Right hindlimb (tissue), 1 donor: ENCODE data around the gene RASSF3.

ENCODE experiments used
- DNase-seq: peaks from one replicate; pipeline ENCODE4 v3.0.0-alpha.2; 2018

RASSF3 gene

GRCh38 chr12:64736771-64737170, 126.5 kb downstream of the RASSF3 start:
- no peak for DNase-seq

GRCh38 chr12:64737539-64737938, 127.2 kb downstream of the RASSF3 start:
- no peak for DNase-seq

- DNase-seq, result no peak
These were observed 129.5 kb downstream of the RASSF3 start for GRCh38 chr12:64739778-64740177.

DNA sequence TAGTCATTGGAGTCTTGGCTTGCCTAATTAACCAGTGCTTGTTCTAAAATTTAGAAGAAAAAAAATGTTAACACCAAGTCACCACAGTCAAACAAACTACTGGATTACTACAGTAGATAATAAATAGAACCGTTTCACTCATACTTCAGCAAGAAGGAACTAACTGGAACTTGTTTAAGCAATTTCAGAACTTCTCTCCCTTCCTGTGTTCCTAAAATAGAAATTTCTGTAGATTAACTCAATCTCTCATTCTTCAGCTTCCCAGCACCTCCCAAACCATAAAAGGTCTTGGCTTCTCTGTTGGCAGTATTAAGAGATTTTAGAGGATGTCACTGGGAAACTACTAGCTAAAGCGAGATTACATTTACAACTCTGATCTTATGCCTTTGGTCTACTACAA, 130.4 kb downstream of the RASSF3 start:
- no peak for DNase-seq

GRCh38 chr12:64742416-64742815, 132.1 kb downstream of the RASSF3 start:
- DNase-seq, result no peak

GRCh38 chr12:64743206-64743605, 132.9 kb downstream of the RASSF3 start:
- no peak for DNase-seq

DNA sequence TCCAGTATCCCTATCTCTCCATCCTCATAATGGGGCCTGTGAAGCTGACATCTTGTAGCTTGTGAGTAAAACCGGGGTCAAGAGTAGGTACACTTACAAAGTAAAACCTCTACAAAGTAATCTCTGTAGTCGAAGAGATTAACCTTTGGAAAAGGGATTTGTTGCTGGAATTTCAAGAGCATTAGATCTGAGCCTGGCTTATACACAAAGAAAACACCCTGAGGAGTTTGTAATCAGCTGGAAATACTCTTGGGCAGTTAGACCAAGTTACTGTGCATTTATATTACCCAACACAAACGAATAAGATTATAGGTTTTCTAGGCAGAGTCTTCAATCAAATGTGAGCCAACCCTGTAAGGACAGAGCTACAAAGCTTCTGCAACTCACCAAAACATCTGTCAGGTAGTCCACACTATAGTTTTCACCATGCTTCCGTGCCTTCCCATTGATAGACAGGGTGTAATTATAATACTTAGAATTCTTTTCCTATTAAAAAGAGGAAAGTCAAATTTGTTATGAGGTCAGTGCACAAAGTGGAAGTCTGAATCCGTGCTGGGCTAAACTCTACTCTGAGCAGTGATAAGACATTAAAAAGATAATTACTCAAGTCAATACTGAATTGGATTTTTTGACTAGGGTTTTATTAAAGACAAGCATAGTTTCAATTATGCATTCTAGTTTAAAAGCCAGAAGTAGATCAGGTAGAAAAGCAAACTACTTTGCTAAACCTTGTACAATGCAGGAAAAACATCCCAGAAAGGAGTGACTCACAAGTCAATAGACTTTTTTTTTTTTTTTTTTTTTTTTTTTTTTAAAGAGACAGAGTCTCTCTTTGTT, 134.3 kb downstream of the RASSF3 start:
- no peak for DNase-seq

DNA sequence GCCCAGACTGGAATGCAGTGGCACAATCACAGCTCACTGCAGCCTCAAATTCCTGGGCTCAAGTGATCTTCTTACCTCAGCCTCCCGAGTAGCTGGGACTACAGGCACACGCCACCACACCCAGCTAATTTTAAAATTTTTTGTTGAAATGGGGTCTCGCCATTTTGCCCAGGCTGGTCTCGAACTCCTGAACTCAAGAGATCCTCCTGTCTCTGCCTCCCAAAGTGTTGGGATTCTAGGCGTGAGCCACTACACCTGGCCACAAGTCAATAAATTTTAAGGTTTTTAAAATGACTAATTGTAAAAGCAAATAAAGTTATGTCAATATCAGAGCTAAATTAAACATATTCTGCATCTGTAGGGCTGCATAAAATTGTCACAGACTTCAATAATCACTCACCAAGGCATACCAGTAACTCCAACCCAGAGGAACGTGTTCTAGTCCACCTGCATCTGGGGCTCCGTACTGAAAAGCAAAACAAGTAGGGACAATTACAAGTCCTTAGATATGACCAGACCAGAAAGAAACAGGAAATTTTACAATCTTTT, 135.0 kb downstream of the RASSF3 start:
- no peak for DNase-seq

- no peak for DNase-seq
These were observed 135.7 kb downstream of the RASSF3 start for GRCh38 chr12:64745980-64746379.

DNA sequence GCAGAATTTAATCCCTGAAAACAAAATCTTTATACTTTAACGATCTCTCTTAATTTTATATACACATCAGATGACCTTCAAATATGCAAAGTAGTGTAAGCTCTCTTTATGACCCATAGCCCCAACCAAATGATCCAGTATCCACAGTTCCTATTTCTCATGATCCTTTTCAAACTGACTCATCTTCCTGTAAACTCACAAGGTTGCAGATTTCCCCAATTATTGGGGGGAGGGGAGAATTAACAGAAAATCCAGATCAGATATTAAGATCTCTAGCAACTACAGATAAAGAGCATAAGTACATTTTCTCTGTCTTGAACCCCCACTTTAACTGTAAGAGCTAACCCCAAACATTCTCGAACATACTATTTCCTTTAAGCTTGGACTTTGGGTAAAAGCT, 136.4 kb downstream of the RASSF3 start:
- DNase-seq, result no peak
